HG02885 (cell line): ENCODE measurements around the gene AUTS2.

Experiments used
- ATAC-seq: cut with Tn5 transposase; IDR thresholded peaks from one replicate; pipeline ENCODE4 v1.9.1; 2021; ENCODE audit warnings: mild to moderate bottlenecking; ENCODE audit not compliant: unreplicated experiment, poor library complexity

Gene AUTS2

DNA sequence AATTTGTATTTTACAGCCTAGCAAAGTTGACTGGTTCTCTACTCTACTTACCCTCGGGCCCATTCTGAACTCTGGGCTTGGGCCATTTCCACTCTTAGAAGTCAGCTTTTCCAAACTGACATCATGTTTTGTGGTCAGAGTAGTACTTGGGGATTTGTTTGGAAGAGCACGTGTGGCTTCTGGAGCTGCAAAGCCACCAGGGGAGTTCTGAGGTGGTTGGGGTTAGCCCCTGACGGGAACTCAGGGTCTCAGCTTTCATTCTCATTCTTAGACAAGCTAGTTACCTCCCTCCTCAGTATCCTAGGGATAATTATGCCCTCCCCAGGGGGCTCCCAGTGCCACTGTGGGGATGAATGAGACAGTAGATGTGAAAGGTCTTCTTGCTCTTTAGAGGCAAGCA, 886.0 kb downstream of the AUTS2 start:
- no peak for ATAC-seq

DNA sequence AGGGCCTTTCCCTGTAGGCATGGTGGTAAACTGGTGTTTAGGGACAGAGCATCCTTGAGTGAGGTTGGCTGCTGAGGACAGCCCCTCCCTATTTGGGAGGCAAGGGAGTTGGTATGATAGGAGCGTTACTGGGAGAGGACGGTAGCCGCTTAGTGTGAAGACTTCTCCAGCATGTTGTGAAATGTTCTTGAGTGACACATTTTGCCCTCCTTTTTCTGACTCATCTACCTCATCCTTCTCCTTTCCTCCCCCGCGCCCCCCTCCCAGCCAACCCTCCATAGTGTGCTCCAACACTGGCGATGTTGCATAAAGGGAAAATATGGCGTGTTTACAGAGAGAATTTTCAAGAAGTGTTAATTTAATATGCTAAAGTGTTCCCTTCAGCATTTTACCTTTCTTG, 888.7 kb downstream of the AUTS2 start:
- no peak for ATAC-seq

DNA sequence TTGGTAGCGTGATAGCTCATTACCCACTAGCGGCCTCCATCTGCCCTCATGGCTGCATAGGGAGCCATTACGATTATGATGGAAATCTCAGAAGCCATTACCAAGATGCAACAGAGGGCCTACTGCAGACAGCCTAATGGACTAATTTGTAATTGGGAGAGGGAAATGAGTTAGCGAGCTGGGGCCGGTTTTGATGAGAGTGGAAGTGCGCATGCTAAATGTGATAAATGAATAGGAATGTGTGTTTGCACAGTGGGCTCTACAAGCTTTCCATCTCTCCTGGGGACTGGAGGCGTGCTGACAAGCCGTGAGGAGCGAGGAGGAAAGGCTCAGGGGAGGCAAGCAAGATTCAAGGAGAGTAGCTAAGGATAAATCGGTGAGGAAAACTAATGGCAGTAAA, 889.2 kb downstream of the AUTS2 start:
- ATAC-seq = no peak

DNA sequence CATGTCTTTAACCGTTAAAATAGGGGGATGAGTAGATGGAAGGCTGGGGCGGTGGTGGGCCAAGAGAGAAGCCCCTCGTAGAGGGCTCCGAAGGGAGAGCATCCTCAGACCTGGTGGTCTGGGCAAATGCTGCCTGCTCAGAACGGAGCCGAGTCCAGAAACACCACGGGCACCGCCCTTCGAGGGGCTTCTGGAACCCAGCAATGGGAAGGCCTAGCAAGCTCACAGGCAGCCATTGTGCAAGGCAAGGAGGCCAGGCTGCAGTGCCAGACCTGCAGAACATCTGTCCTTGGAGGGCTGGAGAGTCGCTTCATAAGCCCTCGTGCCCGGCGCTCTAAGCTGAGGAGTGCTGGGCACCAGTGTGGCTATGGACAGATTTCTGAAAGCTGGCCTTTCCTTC, 889.6 kb downstream of the AUTS2 start:
- no peak for ATAC-seq

DNA sequence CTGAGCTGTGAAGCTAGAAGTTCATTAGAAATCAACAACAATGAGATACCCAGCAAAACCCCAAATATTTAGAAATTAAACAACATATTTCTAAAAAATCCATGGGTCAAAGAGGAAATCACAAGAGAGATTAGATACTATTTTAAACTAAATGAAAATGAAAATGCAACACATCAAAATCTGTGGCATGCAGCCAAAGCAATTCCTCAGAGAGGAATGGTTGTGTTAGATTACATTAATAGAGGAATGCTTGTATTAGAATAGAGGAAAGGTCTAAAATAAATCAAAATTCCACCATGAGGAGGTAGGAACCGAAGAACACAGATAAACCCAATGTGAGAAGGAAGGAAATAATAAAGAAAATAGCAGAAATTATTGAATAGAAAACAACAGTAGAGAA, 891.5 kb downstream of the AUTS2 start:
- no peak for ATAC-seq

DNA sequence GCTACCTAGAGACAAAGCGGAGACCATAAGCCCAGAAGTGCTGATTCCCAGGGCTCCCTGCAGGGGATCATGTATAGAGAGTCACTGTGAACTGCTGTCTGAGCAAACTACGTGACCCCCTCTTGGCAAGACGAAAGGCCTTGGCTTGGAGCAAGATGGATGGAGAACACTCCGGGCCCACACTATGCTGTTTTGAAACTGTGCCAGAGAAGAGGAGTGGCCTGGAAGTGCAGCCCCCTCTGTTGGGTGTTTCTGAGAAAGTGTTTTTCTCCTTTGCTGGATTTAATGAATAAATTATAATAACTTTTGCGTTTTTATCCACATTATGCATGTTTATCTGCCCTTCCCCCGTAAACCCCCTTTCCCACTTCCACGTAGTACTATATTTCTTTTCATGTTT, 894.4 kb downstream of the AUTS2 start:
- no peak for ATAC-seq

DNA sequence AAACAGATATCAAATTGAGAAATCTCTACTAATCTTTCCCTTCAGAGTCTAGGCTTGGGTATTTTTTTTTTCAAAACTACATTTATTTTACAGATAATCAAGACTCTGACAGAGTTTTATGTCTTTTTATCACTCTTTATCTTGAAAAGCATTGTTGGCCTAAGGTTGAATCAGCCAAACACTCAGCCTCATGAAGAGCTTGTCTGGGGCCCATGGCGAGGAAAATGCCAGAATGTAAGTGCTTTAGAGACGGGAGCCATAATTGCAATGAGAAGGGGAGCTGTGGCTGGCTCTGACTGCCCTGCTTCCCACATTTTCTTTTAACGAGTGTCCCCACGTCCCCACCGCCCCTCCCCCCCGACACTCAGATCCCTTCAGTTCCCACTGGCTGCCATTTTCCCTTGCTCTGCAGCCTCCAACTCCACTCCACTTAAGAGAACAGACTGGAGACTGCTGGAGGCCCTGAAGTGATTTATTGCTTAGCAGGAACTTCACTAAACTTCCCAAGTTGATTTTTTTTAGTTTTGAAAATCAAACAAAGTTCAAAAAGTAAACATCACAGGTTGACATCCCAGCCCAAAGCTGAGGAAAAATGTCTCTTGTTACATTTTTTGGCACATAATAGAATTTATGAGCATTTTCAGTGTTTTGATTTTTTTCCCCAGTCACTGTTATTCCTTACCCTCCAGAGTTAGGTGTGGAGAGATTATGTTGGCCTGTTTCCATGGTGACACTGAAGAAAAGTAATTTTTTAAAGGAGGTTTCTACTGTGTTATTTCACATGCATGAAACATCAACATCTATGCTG, 896.2 kb downstream of the AUTS2 start:
- no peak for ATAC-seq

DNA sequence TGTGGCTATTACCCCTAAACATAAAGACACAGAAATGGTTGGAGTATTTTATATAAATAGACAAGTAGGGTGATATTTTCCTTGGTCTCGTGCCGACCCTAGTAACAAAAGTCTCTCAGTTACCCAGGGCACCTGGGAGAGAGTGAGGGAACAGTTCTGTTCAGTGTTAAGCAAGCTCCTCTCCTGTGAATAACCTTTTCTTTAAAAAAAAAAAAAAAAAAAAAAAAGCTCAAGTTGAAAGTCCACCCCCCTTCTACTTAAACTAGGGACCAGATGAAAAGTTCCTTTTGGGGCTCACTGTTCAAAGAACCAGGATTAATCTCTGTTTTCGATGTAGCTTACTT, 896.7 kb downstream of the AUTS2 start:
- ATAC-seq = no peak

DNA sequence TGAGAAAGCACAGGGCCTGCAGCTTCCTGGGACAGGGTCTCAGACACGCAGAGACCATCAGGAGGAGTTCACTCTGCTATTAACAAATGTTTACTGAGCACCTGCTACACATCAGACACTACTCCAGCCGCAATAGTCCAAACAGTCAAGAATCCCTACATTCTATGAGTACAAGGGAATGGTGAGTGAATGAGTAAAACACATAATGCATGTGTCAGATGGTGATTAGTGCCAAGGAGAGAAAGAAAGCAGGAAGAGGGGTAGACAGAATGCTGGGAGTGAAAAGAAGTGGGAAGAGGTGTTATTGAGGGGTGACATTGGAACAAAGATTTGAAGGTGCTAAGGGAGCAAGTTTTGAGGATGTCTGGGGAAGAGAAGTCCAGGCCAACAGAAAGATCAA, 899.5 kb downstream of the AUTS2 start:
- no peak for ATAC-seq

DNA sequence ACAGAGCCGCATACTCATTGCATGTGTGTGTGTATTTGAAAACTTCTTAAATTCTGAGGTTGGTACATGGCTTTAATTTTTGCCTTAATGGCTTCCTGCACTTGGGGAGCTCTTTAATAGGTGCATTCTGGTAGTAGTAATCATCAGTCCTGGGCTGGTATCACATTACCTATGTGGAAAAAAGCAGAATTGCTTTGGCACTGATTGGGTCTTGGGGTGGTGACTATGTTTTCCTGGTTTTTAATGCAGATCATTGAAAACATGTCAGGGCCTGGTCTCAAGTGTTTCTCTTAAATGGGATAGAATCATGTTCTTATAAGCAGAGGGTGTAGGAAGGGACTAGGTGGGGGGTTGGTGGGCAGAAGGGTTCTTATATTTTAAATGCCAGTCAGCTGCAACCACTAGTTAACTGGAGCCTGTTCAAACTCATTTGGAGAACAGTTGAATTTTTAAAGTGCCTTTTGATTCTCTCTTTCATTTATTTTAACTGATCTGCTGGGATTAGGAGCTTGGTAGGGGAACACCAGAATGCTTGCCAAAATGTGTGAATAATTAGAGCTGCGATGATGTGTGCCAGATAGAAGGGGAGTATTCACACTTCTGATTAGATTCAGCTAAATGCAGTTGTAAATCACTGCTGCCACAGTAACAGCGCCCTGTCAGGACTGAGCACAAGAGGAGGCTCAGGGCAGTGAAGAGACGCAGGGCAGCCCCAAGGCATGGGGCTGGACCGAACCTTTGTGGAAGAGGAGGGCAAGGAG, 900.1 kb downstream of the AUTS2 start:
- no peak for ATAC-seq

DNA sequence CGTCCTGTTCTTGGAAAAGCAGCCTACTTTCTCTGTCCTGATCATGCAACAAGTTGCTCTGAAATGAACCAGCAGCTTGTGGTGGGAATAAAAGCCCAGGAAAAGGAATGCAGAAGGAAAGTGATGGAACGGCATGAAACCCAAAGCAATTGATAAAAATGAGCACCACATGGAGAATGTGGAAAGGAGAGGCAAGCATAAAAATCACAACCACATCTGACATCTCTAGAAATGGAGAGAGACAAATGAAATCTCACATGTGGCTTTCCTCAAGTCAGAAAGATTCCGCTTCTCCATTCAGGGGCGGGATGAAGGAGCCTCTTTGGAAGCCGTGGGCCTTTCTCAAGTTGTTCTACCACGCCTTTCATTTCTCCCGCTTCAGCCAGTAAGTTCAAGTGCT, 902.0 kb downstream of the AUTS2 start:
- no peak for ATAC-seq

DNA sequence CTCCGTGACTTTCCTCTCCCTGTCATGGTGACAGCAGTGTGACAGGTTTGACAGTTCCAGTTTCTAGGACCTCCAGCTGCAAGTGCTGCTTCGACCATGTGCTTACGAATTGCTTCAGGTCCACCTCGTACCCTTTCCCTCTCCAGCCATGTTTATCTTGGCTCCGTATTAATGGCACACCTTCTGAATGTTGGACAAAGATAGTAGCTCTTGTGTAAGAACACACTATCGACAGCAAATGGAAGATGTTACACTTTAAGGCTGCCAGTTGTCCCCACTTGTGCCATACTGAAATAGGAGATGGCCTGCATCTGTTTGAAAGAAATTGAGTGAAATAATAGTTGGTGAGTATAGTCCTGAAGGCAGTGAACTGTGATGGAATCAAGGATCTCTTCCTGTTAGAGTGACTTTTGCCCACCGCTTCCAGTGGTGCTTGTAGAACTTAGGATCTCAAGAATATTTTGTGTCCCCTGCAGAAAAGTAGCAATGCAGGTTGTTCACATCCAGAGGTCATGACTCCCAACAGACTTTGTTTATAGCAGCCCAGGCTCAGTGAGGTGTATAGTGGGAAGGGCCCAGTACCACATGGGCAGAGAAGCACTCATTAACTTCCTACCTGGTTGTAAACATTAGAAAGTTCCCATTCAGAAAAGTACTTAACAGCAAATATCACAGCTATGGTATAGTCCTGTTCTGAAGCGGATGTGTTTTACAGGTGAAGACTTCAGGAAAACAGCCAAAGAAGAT, 904.0 kb downstream of the AUTS2 start:
- ATAC-seq = no peak

DNA sequence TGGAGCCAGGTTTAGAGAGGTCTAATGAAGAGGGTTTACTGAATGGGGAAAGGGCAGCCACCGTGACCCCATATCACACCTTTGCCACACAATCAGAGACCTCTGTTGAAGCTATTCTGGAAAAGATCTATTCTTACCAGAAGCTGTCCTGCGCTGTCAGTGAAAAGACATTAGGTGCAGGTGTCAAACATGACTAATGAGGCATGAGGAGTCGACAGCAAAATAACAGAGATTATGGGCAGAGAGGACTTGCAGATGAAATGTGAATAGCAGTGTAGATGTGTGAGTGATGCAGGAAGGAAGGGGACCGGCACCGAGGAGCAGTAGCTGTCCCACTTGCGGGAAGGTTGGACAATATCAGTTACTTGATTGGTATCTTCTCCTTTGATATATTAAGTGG, 906.0 kb downstream of the AUTS2 start:
- no peak for ATAC-seq

DNA sequence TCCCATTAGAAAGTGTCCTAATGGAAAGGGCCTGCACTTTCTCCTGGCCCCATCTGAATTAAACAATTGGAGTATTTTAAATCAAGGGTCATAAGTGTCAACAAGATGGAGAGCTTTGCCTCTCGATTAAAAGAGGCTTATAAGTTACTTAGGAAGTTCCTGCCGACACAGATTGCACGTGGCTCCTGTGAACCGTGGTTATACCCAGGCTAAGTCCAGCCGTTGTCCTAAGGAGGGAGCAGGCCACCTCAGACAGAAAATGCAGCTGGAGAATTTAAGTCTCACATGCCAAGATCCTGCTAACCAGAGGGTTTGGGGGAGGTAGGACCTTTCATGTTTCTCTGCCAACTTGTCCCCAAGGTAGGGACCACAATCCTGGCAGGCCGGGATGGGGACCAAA, 907.2 kb downstream of the AUTS2 start:
- no peak for ATAC-seq

DNA sequence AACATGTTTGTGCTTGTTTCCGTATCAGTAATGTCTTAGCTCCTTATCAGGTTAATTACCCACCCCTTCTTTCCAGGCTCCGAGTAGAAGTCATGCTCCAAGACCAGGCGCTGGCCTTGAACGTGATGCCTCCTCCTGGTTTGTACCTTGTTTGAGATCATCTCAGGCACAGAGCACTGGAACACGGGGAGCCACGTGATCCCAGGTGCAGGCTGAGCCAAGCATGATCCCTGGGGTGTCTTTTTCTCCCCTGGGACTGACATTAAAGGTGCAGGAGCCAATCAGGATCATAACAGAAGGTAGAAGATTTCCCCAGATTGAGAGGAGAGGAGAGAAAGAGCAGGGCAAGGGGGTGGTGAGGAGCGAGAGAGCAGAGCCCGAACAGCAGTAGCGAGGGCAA, 907.6 kb downstream of the AUTS2 start:
- no peak for ATAC-seq

DNA sequence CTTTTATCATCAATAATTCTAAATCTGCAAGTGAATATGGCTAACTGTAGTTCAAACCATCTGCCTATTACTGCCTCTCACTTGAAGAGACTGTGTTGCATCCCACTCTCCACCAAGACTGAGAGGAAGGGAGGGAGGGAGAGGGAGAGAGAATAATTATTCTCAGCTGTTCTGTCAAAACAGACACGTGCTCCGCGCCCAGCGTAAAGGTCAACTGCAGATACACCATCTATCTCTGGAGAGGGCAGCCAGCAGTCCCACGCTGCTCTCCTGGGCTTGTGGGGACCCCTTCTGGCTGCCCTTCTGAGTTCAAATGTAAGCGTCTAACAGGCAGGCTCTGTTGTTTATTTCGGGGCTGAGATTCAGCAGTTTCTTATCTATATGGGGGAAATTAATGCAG, 908.2 kb downstream of the AUTS2 start:
- no peak for ATAC-seq

DNA sequence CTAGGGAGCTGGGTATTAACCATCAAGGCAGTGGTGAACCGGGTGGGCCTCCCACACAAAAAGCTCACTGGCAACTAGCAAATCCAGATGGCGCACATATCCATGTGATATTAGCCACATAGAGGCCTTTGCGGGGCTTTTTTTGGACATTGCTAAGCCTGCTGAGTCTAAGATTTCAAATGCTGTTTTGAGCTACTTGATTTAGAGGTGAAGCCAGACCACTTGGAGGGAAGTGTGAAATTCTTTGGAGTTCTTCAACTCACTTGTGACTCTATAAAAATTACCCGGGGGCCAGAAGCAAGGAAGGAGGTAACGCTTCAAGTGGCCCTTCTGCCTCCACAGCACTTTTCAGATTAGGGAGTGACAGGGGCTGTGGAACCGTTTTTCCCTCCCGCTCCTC, 913.9 kb downstream of the AUTS2 start:
- ATAC-seq = no peak

DNA sequence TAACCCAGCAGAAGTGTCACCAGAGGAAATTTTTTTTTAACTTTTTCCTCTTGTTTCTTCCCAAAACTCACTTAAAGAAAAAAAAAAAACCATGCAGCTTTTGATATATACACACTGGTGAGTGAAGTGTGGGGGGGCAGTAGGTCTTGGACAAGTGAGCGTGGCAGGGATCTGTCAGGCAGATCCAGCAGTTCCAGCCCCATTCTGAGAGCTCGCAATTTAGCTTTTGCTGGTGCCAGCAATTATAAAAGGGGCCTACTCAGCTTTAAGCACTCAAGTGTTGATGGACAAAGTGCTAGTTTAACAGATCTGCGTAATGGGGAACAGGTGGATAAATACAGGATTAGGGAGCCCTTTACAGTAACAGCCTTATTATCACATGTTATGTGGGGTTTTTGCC, 914.5 kb downstream of the AUTS2 start:
- ATAC-seq = no peak

DNA sequence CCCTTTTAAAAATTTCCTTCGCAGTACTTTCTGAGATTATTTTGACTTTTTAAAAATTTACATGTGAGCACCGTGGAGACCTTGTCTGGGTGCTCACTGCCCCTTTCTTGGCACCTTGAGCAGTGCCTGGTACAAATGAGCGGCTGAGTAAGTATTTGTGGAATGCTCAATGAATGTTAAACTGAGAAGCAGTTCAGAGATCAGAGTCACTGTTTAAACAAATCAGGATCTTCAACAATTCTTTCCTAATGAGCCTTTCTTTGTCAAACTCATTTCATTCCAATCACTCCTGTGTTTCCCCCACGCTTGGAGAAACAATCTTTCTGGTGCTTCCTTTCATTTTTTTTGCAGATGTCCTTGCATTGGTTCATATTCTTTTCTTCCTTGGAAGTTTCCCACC, 922.3 kb downstream of the AUTS2 start:
- ATAC-seq = no peak

DNA sequence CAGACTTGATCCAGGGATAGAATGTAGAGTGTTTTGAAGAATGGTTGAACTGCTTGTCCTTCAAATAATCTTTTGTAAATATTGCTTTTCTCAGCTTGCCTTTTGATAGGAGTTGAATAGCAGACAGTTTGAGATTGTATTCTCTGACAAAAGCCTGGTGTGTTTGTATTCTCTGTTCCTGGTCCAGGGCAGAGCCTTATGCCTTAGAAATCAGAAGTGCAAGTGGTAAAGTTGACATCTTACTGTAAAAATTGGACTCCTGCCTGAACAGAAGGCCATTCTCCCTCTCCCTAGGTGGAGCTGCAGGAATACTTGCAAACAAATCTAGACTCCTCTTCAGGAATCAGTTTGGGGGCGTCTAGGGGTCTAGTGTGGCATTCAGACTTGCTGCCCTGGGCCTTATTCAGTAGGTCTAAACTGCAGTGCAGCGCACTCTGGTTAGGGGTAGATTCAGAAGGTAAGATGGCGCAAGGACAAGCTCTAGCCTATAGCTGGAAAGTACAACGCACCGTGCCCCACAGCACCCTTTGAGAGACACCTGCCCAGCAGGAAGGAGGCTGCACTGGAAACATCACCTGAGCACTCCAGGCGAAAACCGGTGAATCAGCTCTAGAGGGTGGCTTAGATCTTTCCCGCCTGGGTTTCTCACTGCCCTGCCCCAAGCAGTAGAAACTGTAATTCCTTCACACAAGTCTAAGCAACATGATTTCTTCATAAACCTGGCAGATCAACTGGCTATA, 925.1 kb downstream of the AUTS2 start:
- ATAC-seq = no peak

DNA sequence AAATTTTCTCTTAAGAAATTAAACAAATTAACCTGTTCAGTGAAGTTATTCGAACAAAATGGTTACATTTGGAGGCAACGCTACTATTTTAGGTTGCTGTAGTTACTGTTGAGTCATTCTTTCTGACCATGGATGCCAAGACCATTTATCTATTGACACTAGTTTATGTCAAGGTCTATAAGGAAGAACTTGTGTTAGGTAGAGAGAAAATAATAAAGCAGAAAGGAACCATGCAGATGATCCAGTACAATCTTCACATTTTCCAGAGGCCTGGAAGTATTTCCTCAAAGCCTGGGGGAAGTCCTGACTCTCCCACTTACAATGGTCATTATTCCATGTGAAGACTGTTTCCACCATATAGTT, 925.7 kb downstream of the AUTS2 start:
- ATAC-seq = no peak
